Nephron (organoid): ENCODE measurements around the gene STRAP.
"Not testable (repeated sequence)": the region's sequence is repeated elsewhere in the genome, so short reads cannot be mapped to it uniquely, and the experiment has no call there.

ENCODE experiments used
- H3K27ac Mint-ChIP-seq, 3 experiments: 2 replicates each; pipeline ENCODE4 v1.8.0; 2020; ENCODE audit warnings: mixed read lengths in 3 of 3, mild to moderate bottlenecking in 2 of 3, moderate library complexity in 1 of 3
- H3K27me3 Mint-ChIP-seq: 2 replicates; pipeline ENCODE4 v1.8.0; 2021; ENCODE audit warnings: low read depth, mild to moderate bottlenecking, moderate library complexity, mixed read lengths
- H3K36me3 Mint-ChIP-seq: 2 replicates; pipeline ENCODE4 v1.8.0; 2020; ENCODE audit warnings: low read depth, mixed read lengths
- H3K4me1 Mint-ChIP-seq: 2 replicates; pipeline ENCODE4 v1.8.0; 2020; ENCODE audit warnings: mixed read lengths
- H3K4me3 Mint-ChIP-seq, 3 experiments: 2 replicates each; pipeline ENCODE4 v1.8.0; 2020; ENCODE audit warnings: mild to moderate bottlenecking in 3 of 3, mixed read lengths in 3 of 3, moderate library complexity in 2 of 3
- H3K9me3 Mint-ChIP-seq: 2 replicates; pipeline ENCODE4 v1.8.0; 2020; ENCODE audit warnings: mixed read lengths
- CTCF ChIP-seq, 3 experiments: fragments of 200-600 bp; sonication (generic); IDR thresholded peaks; one replicate each; pipeline ENCODE4 v1.5.0; 2021; ENCODE audit warnings: antibody characterized with exemption in 3 of 3; ENCODE audit not compliant: unreplicated experiment in 3 of 3

STRAP gene

GRCh38 chr12:15861404-15861803 is 20.8 kb upstream of the STRAP start:
- no peaks in the 10 kb centered on the region for H3K9me3 Mint-ChIP-seq
- no peak overlapping the region for H3K27ac Mint-ChIP-seq
- H3K4me1 Mint-ChIP-seq = no peaks in the 10 kb centered on the region
- TF ChIP-seq CTCF (IDR thresholded peaks at IDR 0.05; ENCODE audit: unreplicated experiment in 3 of 3) = no peak
- H3K4me3 Mint-ChIP-seq = no peak overlapping the region
- H3K36me3 Mint-ChIP-seq = no peaks in the 10 kb centered on the region
- no peaks in the 10 kb centered on the region for H3K27me3 Mint-ChIP-seq

- Mint-ChIP-seq H3K4me3 (no peak overlapping the region), H3K27me3 (no peaks in the 10 kb centered on the region), H3K4me1 (no peaks in the 10 kb centered on the region), H3K36me3 (no peaks in the 10 kb centered on the region), H3K27ac (no peak overlapping the region), H3K9me3 (no peaks in the 10 kb centered on the region)
- TF ChIP-seq CTCF (IDR thresholded peaks at IDR 0.05; ENCODE audit: unreplicated experiment in 3 of 3) = no peak
Measured at GRCh38 chr12:15862840-15863239, 19.3 kb upstream of the STRAP start.

- no peaks in the 10 kb centered on the region for H3K27me3 Mint-ChIP-seq
- TF ChIP-seq CTCF (IDR thresholded peaks at IDR 0.05; ENCODE audit: unreplicated experiment in 3 of 3) = no peak
- H3K4me3 Mint-ChIP-seq = no peak overlapping the region
- H3K27ac Mint-ChIP-seq = no peak overlapping the region
- no peaks in the 10 kb centered on the region for H3K9me3 Mint-ChIP-seq
- no peaks in the 10 kb centered on the region for H3K4me1 Mint-ChIP-seq
- no peaks in the 10 kb centered on the region for H3K36me3 Mint-ChIP-seq
Measured at GRCh38 chr12:15863372-15863771, 18.8 kb upstream of the STRAP start.

GRCh38 chr12:15863984-15864383 is 18.2 kb upstream of the STRAP start:
- Mint-ChIP-seq H3K36me3 (no peaks in the 10 kb centered on the region), H3K27me3 (no peaks in the 10 kb centered on the region), H3K4me1 (no peaks in the 10 kb centered on the region), H3K27ac (no peak overlapping the region), H3K9me3 (no peaks in the 10 kb centered on the region), H3K4me3 (no peak overlapping the region)
- TF ChIP-seq CTCF (IDR thresholded peaks at IDR 0.05; ENCODE audit: unreplicated experiment in 3 of 3) = no peak

GRCh38 chr12:15868186-15868585 is 14.0 kb upstream of the STRAP start:
- no peaks in the 10 kb centered on the region for H3K9me3 Mint-ChIP-seq
- no peak for TF ChIP-seq CTCF (IDR thresholded peaks at IDR 0.05; ENCODE audit: unreplicated experiment in 3 of 3)
- no peaks in the 10 kb centered on the region for H3K36me3 Mint-ChIP-seq
- no peaks in the 10 kb centered on the region for H3K4me1 Mint-ChIP-seq
- no peak overlapping the region for H3K27ac Mint-ChIP-seq
- no peak overlapping the region for H3K4me3 Mint-ChIP-seq
- no peaks in the 10 kb centered on the region for H3K27me3 Mint-ChIP-seq

- Mint-ChIP-seq H3K9me3 (no peaks in the 10 kb centered on the region), H3K27ac (no peak overlapping the region), H3K4me3 (no peak overlapping the region), H3K4me1 (no peaks in the 10 kb centered on the region), H3K27me3 (no peaks in the 10 kb centered on the region), H3K36me3 (no peaks in the 10 kb centered on the region)
- no peak for TF ChIP-seq CTCF (IDR thresholded peaks at IDR 0.05; ENCODE audit: unreplicated experiment in 3 of 3)
Measured at GRCh38 chr12:15873556-15873955, 8.6 kb upstream of the STRAP start.

- not testable (repeated sequence) for H3K4me3 Mint-ChIP-seq, H3K27me3 Mint-ChIP-seq, H3K4me1 Mint-ChIP-seq, H3K36me3 Mint-ChIP-seq, H3K9me3 Mint-ChIP-seq, H3K27ac Mint-ChIP-seq
Measured at GRCh38 chr12:15874556-15875145, 7.5 kb upstream of the STRAP start.
